Measurements from ENCODE around the gene SLC5A12.

Gene SLC5A12

DNA sequence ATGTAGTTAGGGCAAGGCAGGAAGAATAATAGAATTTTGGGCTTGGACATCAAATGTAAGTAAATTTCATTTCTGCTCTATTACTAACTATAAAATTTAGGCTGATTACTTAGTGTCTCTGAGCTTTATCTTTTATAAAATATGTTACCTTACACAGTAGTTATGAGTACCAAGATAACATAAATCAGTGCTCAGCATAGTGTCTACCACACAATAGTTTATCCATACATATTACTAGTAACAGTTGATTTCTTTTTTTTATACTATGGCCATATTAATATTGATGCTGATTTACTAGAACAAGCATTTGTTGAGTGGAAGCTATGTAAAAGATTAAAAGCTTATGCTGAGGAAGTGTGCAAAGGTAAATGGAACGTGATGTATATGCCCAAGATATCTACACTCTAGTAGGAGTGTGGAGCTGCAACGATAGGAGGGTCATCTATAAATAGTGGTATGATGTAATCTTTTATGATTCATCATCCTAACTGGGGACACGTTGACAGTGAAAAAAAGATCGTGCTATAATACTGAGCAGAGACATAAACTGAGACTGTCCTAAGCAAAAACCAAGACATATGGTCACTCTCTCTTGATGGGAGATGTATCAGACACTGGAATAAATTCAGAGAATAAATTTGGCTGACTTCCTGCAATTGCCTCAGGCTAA lies 8.7 kb upstream of the SLC5A12 start:
- DNase-seq: no peak
- intact Hi-C loops (cut with DNase I): no loop called here

DNA sequence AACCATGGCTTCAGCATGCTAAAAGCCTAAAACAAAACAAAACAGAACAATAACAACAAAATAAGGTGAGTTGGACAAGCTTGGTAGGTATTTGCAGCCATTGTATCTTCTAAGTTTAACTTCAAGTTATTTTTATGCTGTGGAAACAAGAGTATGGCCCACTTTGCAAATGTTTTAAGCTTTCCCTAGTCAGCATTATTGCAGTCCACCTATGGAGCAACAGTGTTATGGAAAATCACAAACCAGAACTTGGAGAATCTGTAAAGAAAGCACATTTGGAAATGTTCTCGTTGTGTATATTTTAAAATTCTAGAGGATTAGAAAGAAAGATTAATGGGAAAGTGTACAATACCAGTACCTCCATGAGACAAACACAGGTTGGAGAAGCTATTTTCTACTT lies 7.4 kb upstream of the SLC5A12 start:
- intact Hi-C loops (cut with DNase I): no loop called here
- DNase-seq: no peak

DNA sequence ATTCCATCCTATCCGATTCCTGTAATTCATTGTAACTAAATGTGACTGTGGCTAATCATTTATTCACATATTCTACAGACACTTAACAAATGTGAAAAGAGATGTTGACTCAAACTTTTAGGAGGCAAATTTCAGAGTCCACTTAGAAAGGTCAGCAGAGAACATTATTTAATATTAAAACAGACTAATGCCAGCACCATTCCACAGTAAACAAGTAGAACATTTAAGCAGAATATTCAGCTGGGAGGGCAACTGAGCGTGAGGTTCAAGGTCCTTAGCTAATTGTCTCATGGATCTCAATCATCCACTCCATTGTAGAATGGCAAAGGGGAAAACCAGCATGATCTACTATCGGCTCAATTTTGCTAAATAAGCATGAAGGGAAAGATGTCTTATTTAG lies 5.1 kb upstream of the SLC5A12 start:
- DNase-seq: no peak
- intact Hi-C loops (cut with DNase I): no loop called here

DNA sequence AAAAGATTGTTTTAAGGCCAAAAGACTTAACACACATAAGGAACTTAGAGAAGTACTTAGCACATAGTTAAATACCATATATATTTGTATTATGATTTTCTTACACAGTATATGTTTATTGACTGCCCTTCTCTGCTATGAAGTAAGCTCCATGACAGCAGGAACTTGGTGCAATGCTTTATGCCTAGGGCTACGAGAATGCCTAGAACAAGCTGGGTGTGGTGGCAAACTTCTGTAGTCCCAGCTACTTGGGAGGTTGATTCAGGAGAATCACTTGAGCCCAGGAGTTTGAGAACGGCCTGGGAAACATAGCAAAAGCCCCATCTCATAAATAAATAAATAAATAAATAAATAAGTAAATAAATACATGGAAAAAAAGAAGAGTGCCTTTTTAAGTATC lies 1.9 kb downstream of the SLC5A12 start:
- DNase-seq: no peak
- intact Hi-C loops (cut with DNase I): no loop called here

GRCh38 chr11:26719289-26719973 lies 2.4 kb downstream of the SLC5A12 start:
- intact Hi-C loops (cut with DNase I): no loop called here
- DNase-seq: no peak

GRCh38 chr11:26717771-26718170 lies 4.1 kb downstream of the SLC5A12 start:
- intact Hi-C loops (cut with DNase I): no loop called here
- no peak for DNase-seq

DNA sequence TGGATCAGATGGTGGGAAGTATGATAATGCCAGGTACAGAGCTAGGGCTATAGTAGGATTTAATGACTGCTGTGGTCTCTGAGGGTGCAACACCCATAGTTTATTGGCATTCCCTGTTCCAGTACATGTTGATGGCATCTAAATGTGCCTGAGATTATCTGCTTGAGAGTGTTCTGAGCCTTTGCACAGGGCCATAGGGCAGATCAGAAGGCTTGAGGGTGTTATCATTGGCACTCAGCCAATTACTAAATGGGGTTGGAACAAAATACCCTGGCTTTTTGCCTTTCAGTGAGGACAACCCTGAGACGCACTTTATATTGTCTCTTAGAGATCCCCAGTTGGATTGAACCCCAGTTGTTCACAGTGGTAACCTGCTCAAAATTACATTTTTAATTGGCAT lies 6.7 kb downstream of the SLC5A12 start:
- intact Hi-C loops (cut with DNase I): no loop called here
- no peak for DNase-seq

DNA sequence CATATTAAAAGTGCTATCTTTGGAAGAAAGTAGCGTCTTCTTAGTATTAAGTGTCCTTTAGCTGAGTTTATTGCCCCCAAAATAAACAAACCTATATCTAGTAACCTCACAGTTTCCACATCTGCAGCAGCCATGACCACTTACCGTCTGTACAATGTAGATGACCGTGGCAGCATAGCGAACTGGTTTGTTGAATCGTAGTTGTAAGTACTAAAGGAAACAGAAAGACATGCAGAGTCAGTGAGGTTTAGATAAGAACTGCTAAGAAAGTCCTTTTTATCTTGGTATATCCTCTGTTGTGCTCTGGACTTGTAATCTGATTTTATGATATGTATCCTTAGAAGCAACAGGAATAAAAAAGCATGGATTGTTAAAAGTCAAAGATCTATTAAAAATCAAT lies 9.4 kb downstream of the SLC5A12 start:
- intact Hi-C loops (cut with DNase I): no loop called here
- DNase-seq: no peak

DNA sequence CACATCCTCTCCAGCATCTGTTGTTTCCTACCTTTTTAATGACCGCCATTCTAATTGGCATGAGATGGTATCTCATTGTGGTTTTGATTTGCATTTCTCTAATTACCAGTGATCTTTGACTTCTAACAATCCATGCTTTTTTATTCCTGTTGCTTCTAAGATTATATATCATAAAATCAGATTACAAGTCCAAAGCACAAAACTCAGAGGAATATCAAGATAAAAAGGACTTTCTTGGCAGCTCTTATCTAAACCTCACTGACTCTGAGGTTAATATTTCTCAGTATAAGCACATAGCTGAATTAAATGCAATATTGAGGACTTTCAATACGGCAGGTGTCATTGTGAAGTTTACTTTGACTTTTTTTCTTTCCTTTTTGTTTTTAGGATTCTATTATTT lies 11.4 kb downstream of the SLC5A12 start:
- DNase-seq: no peak
- intact Hi-C loops (cut with DNase I): no loop called here

DNA sequence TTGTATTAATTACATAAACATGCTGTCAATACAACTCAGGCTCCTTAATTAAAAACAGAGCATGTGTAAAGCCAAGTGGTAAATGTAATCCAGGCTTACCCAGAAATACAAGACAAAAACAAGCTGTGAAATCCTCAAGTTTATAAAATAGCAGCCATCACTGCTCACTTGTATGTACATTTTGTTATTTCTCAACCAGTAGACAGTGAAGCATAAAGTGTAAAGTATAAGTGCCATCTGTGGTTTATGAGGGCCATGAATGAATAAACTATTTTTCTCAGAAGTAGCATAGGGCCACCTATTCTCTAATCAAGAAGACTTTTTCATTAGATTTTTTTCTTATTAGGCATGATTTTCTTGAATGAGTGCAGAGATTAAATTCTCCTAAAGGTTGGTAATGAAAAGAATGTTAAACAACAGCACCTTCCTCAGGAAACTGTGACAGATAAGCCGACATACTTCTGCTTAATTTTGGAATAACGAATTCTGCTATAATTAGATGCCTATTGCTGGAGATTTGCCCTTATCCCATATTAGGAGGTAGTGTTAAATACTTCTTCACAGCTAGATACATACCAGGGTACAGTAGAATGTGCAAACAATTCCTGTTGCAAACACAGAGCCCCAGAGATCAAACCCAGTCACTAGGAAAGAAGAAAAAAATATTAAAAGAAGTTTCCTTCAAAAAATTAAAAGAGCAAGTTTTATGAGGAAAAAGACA lies 13.0 kb downstream of the SLC5A12 start:
- intact Hi-C loops (cut with DNase I): no loop called here
- DNase-seq: no peak

GRCh38 chr11:26706181-26706580 lies 15.7 kb downstream of the SLC5A12 start:
- intact Hi-C loops (cut with DNase I): no loop called here
- DNase-seq: no peak

GRCh38 chr11:26704249-26704648 lies 17.6 kb downstream of the SLC5A12 start:
- intact Hi-C loops (cut with DNase I): no loop called here
- no peak for DNase-seq

DNA sequence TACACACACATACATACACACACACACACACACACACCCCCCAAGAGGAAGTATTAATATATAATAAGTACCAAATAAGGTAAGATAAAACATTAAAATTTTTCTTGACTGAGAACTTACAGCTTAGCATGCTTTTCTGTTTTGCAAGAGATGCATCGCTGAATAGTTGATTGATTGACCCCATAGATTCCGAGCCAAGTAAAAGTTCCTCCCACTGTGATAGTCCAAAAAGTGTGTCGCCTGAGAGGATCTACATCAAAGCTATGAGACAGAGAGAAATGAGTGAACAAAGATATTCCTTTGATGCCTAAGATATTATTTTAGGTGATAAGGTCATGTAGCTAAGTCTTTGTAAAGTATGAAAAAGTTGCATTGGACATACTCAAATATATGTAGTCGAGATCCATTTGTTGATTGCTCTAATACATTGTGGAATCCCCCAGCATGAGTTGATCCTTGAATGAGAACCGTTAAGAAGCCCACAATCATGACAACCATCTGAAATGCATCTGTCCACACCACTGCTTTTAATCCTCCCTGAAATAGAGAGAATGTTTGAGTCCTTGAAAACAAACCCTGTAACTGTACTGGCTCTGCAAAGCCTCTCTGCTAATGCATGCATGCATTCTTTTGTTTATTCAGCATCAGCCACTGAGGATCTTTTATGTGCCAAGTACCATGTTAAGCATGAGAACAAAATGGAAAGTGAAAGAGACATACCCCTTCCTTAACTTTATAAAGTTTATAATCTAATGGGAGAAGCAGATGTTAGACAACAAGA lies 18.3 kb downstream of the SLC5A12 start:
- no peak for DNase-seq
- intact Hi-C loops (cut with DNase I): no loop called here

- no peak for DNase-seq
- intact Hi-C loops (cut with DNase I): no loop called here
Observed at GRCh38 chr11:26702406-26702805, 19.5 kb downstream of the SLC5A12 start.

DNA sequence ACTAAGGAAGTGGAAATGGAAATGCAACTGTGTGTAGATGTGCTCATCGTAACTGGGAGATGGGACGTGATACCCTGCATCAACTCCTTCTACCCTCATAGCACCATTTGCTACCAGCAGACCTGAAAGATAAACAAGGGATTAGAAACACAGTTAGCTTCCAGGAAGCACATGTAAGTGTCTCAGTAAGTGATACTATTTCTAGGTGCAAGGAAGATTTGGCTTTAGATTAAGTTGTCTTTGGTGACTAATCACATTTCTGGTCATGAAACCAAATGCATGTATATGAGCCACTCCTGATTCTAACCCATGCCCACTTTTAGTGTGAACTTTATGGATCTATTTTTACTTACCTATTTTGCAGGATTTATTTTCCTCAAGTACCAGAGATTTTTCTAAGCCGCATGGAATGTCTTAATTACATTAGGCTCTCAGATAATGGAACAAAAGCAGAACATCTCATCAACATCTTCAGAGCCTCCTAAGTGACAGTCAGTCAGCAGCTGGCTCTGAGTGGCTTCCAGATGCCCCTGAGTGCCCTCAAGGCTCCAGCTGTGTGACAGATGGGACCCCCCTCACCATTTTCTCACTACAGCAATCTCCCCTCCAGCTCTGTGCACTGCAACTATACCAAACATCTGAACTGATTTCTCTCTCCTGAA lies 21.2 kb downstream of the SLC5A12 start:
- no peak for DNase-seq
- intact Hi-C loops (cut with DNase I): no loop called here

DNA sequence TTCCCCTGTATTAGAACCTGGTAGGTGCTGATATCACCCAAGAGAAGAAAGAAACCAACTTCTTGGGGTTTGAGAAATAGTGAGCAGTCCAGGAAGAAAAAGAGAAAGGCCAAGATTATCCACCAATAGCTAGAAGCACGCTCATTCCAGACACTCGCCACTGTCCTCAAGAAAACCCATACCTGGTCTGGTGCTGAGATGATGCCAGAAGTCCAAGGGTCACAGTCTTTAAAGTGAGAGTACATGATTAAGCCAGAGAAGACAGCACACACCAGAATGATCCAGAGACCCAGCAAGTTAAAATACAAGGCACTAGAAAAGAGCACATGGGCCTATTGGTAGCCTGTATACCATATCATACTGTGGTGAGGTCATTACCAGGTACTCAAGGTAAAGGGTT lies 23.6 kb downstream of the SLC5A12 start:
- DNase-seq: no peak
- intact Hi-C loops (cut with DNase I): no loop called here

DNA sequence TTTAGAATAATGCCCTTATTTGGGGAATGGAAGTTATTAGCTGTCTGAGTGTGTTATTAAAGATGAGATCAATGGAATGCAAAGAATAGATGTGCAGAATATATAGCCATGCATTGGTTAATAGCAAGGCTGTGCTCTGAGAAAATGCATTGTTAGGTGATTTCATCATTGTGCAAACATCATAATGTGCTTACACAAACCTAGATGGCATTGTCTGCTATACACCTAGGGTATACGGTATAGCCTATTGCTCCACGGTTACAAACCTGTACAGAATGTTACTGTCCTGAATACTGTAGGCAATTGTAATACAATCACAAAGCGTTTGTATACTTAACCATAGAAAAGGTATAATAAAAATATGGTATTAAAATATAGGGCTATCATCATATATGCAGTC lies 25.5 kb downstream of the SLC5A12 start:
- intact Hi-C loops (cut with DNase I): no loop called here
- DNase-seq: no peak

- intact Hi-C loops (cut with DNase I): no loop called here
- DNase-seq: no peak
Observed at GRCh38 chr11:26688701-26689100, 33.2 kb downstream of the SLC5A12 start.

DNA sequence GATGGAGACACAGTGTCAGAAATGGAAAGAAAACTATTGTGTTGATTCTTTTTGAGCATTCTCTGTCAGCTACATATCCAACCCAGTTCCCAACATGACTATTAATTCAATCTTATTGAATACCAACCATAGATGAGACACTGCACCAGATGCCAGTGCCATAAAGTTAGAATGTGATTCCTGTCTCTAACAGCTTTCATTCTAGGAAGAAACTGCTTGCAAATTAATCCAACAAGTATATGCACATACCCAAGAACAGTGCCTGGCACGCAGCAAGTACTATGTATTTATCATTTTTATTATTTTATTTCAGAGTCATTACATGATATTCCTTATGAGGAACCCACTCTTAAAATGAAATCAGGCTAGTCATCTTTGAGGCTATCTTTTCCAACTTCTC lies 34.5 kb downstream of the SLC5A12 start:
- DNase-seq: no peak
- intact Hi-C loops (cut with DNase I): no loop called here
